ENCODE measurements around the gene TTN.

The TTN gene

DNA sequence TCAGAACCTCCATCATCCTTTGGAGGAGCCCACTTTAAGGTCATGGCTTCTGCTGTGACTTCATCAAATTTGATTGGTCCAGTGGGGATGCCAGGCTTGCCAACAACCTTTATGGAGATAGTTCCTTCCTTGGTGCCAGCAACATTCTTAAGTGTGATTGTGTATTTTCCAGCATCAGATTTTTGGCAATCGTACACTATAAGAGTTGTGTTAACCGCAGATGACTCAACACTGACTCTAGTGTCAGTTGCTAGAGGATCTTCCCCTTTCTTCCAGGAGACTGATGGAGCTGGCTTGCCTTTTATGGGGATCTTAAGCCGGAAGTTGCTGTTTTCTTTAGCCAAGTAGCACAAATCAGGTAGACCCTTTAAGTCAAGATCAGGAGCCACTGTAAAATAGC is 228.2 kb downstream of the TTN start:
- ChIA-PET CTCF (no interaction called here), POLR2A (no interaction called here)
- Histone ChIP-seq H3K4me1 (ENCODE audit: control extremely low read depth in 1 of 4, control insufficient read depth in 4 of 4, insufficient read depth in 4 of 4, low read length in 3 of 4) (no peaks in the 10 kb centered on the region), H3K9me3 (ENCODE audit: control extremely low read depth in 1 of 5, control insufficient read depth in 4 of 5, insufficient read depth in 2 of 5, low read depth in 1 of 5, low read length in 4 of 5) (peaks cover 0 to 32% (median 8%) of the 10 kb centered on the region in 5 experiments), H3K27ac (ENCODE audit: insufficient read depth in 1 of 2, low read depth in 1 of 2, low read length in 2 of 2, poor library complexity in 1 of 2, severe bottlenecking in 2 of 2) (no peak overlapping the region), H3K27me3 (replicated peaks in 2 of 5; ENCODE audit: control insufficient read depth in 4 of 5, insufficient read depth in 5 of 5, low read length in 4 of 5) (no peaks in the 10 kb centered on the region), H3K36me3 (ENCODE audit: control insufficient read depth in 4 of 4, insufficient read depth in 4 of 4, low read length in 3 of 4) (peaks cover 6 to 35% (median 25%) of the 10 kb centered on the region in 4 experiments), H3K4me3 (ENCODE audit: control insufficient read depth in 1 of 7, extremely low read depth in 1 of 7, insufficient read depth in 4 of 7, low read depth in 2 of 7, low read length in 6 of 7) (no peak overlapping the region)
- no peak for DNase-seq
- 100% methylated on average over 2 of the region's 3 CpGs for WGBS (ENCODE audit: insufficient coverage)

DNA sequence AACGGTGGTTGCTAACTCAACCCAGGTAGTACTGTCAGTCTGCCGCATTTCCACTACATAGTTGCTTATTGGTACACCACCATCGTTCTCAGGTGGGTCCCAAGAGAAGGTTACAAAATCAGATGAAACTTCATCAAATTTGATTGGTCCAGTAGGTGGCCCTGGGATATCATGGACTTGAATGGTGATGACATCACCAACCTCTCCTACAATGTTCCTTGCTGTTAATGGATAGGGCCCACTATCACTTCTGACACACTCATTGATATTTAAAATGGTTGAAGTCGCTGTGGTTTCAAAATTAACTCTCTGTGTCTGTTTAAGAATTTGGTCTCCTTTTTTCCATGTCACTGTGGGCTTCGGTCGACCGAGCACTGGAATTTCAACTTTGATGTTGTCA is 232.4 kb downstream of the TTN start:
- WGBS (ENCODE audit: insufficient coverage), result 97% methylated on average over 7 of the region's 7 CpGs

DNA sequence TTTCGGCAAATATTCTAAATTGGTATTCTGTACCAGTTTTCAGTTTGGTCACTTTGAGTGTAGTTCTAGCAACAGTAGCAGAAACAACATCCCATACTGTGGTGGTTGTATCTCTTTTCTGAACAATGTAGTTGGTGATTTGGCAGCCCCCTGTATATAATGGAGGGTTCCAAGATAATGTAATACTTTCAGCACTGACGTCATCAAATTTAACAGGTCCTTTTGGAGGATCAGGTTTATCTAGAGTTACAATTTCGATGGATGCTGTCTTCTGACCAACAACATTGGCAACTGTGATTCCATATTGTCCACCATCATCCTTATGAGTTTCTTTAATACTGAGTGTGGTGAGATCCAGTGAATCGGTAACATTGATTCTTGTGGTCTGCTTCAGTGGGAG is 239.0 kb downstream of the TTN start:
- H3K9me3 ChIP-seq (ENCODE audit: control extremely low read depth in 1 of 5, control insufficient read depth in 4 of 5, insufficient read depth in 2 of 5, low read depth in 1 of 5, low read length in 4 of 5), result peaks cover 9 to 79% (median 27%) of the 10 kb centered on the region in 5 experiments
- WGBS (ENCODE audit: insufficient coverage), result 100% methylated on average over 3 of the region's 4 CpGs
- ChIA-PET CTCF (no interaction called here), POLR2A (no interaction called here)
- H3K27ac ChIP-seq (ENCODE audit: insufficient read depth in 1 of 2, low read depth in 1 of 2, low read length in 2 of 2, poor library complexity in 1 of 2, severe bottlenecking in 2 of 2), result no peak overlapping the region
- H3K4me1 ChIP-seq (ENCODE audit: control extremely low read depth in 1 of 4, control insufficient read depth in 4 of 4, insufficient read depth in 4 of 4, low read length in 3 of 4), result no peaks in the 10 kb centered on the region
- no peaks in the 10 kb centered on the region for H3K27me3 ChIP-seq (replicated peaks in 2 of 5; ENCODE audit: control insufficient read depth in 4 of 5, insufficient read depth in 5 of 5, low read length in 4 of 5)
- no peak overlapping the region for H3K4me3 ChIP-seq (ENCODE audit: control insufficient read depth in 1 of 7, extremely low read depth in 1 of 7, insufficient read depth in 4 of 7, low read depth in 2 of 7, low read length in 6 of 7)
- DNase-seq, result no peak
- peaks cover 5 to 74% (median 23%) of the 10 kb centered on the region in 4 experiments for H3K36me3 ChIP-seq (ENCODE audit: control insufficient read depth in 4 of 4, insufficient read depth in 4 of 4, low read length in 3 of 4)

More for the DNA sequence above, 232.4 kb downstream of the TTN start:
- ChIA-PET POLR2A (no interaction called here), CTCF (no interaction called here)
- H3K27ac ChIP-seq (ENCODE audit: insufficient read depth in 1 of 2, low read depth in 1 of 2, low read length in 2 of 2, poor library complexity in 1 of 2, severe bottlenecking in 2 of 2), result no peak overlapping the region
- peaks cover 3 to 50% (median 8%) of the 10 kb centered on the region in 5 experiments for H3K9me3 ChIP-seq (ENCODE audit: control extremely low read depth in 1 of 5, control insufficient read depth in 4 of 5, insufficient read depth in 2 of 5, low read depth in 1 of 5, low read length in 4 of 5)
- H3K36me3 ChIP-seq (ENCODE audit: control insufficient read depth in 4 of 4, insufficient read depth in 4 of 4, low read length in 3 of 4), result peaks cover 6 to 63% (median 31%) of the 10 kb centered on the region in 4 experiments
- no peak for DNase-seq
- H3K4me3 ChIP-seq (ENCODE audit: control insufficient read depth in 1 of 7, extremely low read depth in 1 of 7, insufficient read depth in 4 of 7, low read depth in 2 of 7, low read length in 6 of 7), result no peak overlapping the region
- no peaks in the 10 kb centered on the region for H3K27me3 ChIP-seq (replicated peaks in 2 of 5; ENCODE audit: control insufficient read depth in 4 of 5, insufficient read depth in 5 of 5, low read length in 4 of 5)
- no peaks in the 10 kb centered on the region for H3K4me1 ChIP-seq (ENCODE audit: control extremely low read depth in 1 of 4, control insufficient read depth in 4 of 4, insufficient read depth in 4 of 4, low read length in 3 of 4)

DNA sequence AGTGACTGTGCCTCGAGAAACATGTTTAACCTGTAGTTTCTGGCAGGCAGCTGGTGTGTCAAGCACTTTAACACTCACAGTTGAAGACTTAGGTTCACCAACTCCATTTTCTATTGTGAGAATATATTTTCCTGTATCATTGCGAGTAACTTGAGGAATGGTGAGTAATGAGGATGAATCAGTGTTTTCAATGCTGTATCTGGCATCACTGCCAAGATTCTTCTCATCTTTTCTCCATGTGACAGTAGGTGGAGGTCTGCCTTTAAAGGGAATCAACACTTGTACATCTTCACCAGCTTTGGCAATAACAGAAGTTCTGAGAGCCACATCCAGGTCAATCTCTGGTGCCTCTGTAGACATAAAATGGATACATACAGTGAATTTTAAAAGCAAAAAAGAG is 254.2 kb downstream of the TTN start:
- WGBS (ENCODE audit: insufficient coverage), result 100% methylated on average over 2 of the region's 2 CpGs
- H3K4me3 ChIP-seq (ENCODE audit: control insufficient read depth in 1 of 7, extremely low read depth in 1 of 7, insufficient read depth in 4 of 7, low read depth in 2 of 7, low read length in 6 of 7), result no peak overlapping the region
- peaks cover 0 to 8% (median 6%) of the 10 kb centered on the region in 5 experiments for H3K9me3 ChIP-seq (ENCODE audit: control extremely low read depth in 1 of 5, control insufficient read depth in 4 of 5, insufficient read depth in 2 of 5, low read depth in 1 of 5, low read length in 4 of 5)
- ChIA-PET CTCF (no interaction called here), POLR2A (no interaction called here)
- H3K27me3 ChIP-seq (replicated peaks in 2 of 5; ENCODE audit: control insufficient read depth in 4 of 5, insufficient read depth in 5 of 5, low read length in 4 of 5), result no peaks in the 10 kb centered on the region
- DNase-seq, result no peak
- no peaks in the 10 kb centered on the region for H3K4me1 ChIP-seq (ENCODE audit: control extremely low read depth in 1 of 4, control insufficient read depth in 4 of 4, insufficient read depth in 4 of 4, low read length in 3 of 4)
- H3K27ac ChIP-seq (ENCODE audit: insufficient read depth in 1 of 2, low read depth in 1 of 2, low read length in 2 of 2, poor library complexity in 1 of 2, severe bottlenecking in 2 of 2), result no peak overlapping the region
- H3K36me3 ChIP-seq (ENCODE audit: control insufficient read depth in 4 of 4, insufficient read depth in 4 of 4, low read length in 3 of 4), result peaks cover 4 to 15% (median 9%) of the 10 kb centered on the region in 4 experiments

DNA sequence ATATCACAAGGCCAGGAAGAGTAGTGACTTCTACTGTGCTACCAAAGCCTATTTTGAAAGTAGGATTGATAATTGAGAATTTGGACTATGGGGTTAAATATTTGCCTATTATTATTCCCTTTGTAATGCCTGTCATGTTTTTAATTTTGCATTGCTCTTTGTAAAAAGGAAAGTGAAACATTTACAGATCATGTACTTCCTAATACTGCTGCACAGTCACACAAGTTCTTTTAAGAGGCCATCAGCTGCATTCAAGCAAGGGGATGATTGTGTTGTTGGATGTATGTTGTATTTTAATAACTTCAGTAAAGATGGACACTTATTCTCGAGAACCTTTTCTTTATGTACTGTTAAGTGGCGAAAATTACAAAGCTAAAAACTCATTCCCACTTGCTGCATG is 256.9 kb downstream of the TTN start:
- no peak overlapping the region for H3K27ac ChIP-seq (ENCODE audit: insufficient read depth in 1 of 2, low read depth in 1 of 2, low read length in 2 of 2, poor library complexity in 1 of 2, severe bottlenecking in 2 of 2)
- H3K4me3 ChIP-seq (ENCODE audit: control insufficient read depth in 1 of 7, extremely low read depth in 1 of 7, insufficient read depth in 4 of 7, low read depth in 2 of 7, low read length in 6 of 7), result no peak overlapping the region
- DNase-seq, result peak in 2 of 3 donors; percentile 2
- no peaks in the 10 kb centered on the region for H3K4me1 ChIP-seq (ENCODE audit: control extremely low read depth in 1 of 4, control insufficient read depth in 4 of 4, insufficient read depth in 4 of 4, low read length in 3 of 4)
- H3K9me3 ChIP-seq (ENCODE audit: control extremely low read depth in 1 of 5, control insufficient read depth in 4 of 5, insufficient read depth in 2 of 5, low read depth in 1 of 5, low read length in 4 of 5), result peaks cover 0 to 16% (median 12%) of the 10 kb centered on the region in 5 experiments
- no peaks in the 10 kb centered on the region for H3K27me3 ChIP-seq (replicated peaks in 2 of 5; ENCODE audit: control insufficient read depth in 4 of 5, insufficient read depth in 5 of 5, low read length in 4 of 5)
- peaks cover 18 to 36% (median 22%) of the 10 kb centered on the region in 4 experiments for H3K36me3 ChIP-seq (ENCODE audit: control insufficient read depth in 4 of 4, insufficient read depth in 4 of 4, low read length in 3 of 4)
- WGBS (ENCODE audit: insufficient coverage), result no CpG with 5 or more reads among the region's 2 CpGs
- ChIA-PET POLR2A (no interaction called here), CTCF (no interaction called here)

DNA sequence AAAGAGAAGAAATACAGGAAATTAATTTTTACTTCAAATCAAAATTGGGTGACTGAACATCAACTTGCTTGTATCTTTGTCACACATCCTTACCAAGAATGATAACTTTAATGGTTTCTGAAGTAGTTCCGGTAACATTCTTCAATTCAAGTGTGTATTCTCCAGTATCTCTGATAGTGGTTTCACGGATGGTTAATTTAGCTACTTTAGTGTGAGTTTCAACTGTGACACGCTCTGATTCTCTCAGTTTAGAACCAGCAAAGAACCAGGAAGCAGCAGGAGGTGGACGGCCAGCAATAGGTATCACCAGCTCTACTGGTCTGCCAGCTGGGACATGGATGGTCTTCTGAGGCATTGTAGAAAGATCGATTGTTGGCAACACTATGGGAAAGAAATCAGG is 264.7 kb downstream of the TTN start:
- 96% methylated on average over 4 of the region's 5 CpGs for WGBS (ENCODE audit: insufficient coverage)
- Histone ChIP-seq H3K9me3 (ENCODE audit: control extremely low read depth in 1 of 5, control insufficient read depth in 4 of 5, insufficient read depth in 2 of 5, low read depth in 1 of 5, low read length in 4 of 5) (peaks cover 0 to 7% (median 4%) of the 10 kb centered on the region in 5 experiments), H3K27me3 (replicated peaks in 2 of 5; ENCODE audit: control insufficient read depth in 4 of 5, insufficient read depth in 5 of 5, low read length in 4 of 5) (no peaks in the 10 kb centered on the region), H3K4me3 (ENCODE audit: control insufficient read depth in 1 of 7, extremely low read depth in 1 of 7, insufficient read depth in 4 of 7, low read depth in 2 of 7, low read length in 6 of 7) (no peak overlapping the region), H3K27ac (ENCODE audit: insufficient read depth in 1 of 2, low read depth in 1 of 2, low read length in 2 of 2, poor library complexity in 1 of 2, severe bottlenecking in 2 of 2) (no peak overlapping the region), H3K36me3 (ENCODE audit: control insufficient read depth in 4 of 4, insufficient read depth in 4 of 4, low read length in 3 of 4) (peaks cover 13 to 63% (median 51%) of the 10 kb centered on the region in 4 experiments), H3K4me1 (ENCODE audit: control extremely low read depth in 1 of 4, control insufficient read depth in 4 of 4, insufficient read depth in 4 of 4, low read length in 3 of 4) (no peaks in the 10 kb centered on the region)
- POLR2A ChIA-PET, result no interaction called here
- CTCF ChIA-PET, result no interaction called here
- no peak for DNase-seq

DNA sequence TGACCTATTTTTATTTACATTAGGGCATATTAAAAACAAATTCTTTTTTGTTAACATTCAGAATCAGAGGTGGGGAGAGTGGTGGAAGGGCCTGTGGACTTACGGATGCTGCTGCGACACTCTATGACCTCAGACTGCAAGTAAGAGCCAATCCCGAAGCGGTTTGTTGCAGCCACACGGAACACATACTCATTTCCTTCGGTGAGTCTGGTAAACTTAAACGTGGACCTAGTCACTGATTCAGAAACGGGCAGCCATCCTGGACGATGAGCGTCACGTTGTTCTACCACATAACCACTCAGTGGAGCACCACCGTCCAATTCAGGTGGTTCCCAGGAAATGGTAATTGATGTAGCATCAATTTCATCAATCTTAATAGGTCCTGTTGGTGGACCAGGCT is 265.1 kb downstream of the TTN start:
- DNase-seq, result no peak
- Histone ChIP-seq H3K4me1 (ENCODE audit: control extremely low read depth in 1 of 4, control insufficient read depth in 4 of 4, insufficient read depth in 4 of 4, low read length in 3 of 4) (no peaks in the 10 kb centered on the region), H3K27me3 (replicated peaks in 2 of 5; ENCODE audit: control insufficient read depth in 4 of 5, insufficient read depth in 5 of 5, low read length in 4 of 5) (no peaks in the 10 kb centered on the region), H3K27ac (ENCODE audit: insufficient read depth in 1 of 2, low read depth in 1 of 2, low read length in 2 of 2, poor library complexity in 1 of 2, severe bottlenecking in 2 of 2) (no peak overlapping the region), H3K36me3 (ENCODE audit: control insufficient read depth in 4 of 4, insufficient read depth in 4 of 4, low read length in 3 of 4) (peaks cover 10 to 65% (median 52%) of the 10 kb centered on the region in 4 experiments), H3K4me3 (ENCODE audit: control insufficient read depth in 1 of 7, extremely low read depth in 1 of 7, insufficient read depth in 4 of 7, low read depth in 2 of 7, low read length in 6 of 7) (no peak overlapping the region), H3K9me3 (ENCODE audit: control extremely low read depth in 1 of 5, control insufficient read depth in 4 of 5, insufficient read depth in 2 of 5, low read depth in 1 of 5, low read length in 4 of 5) (peaks cover 0 to 7% (median 3%) of the 10 kb centered on the region in 5 experiments)
- WGBS (ENCODE audit: insufficient coverage), result 95% methylated on average over 12 of the region's 12 CpGs
- ChIA-PET CTCF (no interaction called here), POLR2A (no interaction called here)
